ENCODE data around the gene ZNF574. TPM values are rescaled to one million over a fixed set of nuclear protein-coding genes. Genes with fewer than 3 reads are reported as not detected.
"Not testable (repeated sequence)": the region's sequence is repeated elsewhere in the genome, so short reads cannot be mapped to it uniquely, and the experiment has no call there.

Gene ZNF574
- polyA plus RNA-seq, 3 donors, result 3.3 to 9.6 (median 4.9) TPM

- no peaks in the 10 kb centered on the region for H3K9me3 ChIP-seq (replicated peaks in 1 of 2; ENCODE audit: control insufficient read depth in 1 of 2, insufficient read depth in 1 of 2, low read length in 2 of 2)
- H3K27ac ChIP-seq (ENCODE audit: low read depth in 1 of 2, low read length in 2 of 2), result no peak overlapping the region
- H4K20me1 ChIP-seq (ENCODE audit: insufficient read depth, low read length), result no peaks in the 10 kb centered on the region
- H3K4me2 ChIP-seq (replicated peaks; ENCODE audit: extremely low read depth, low read length, poor library complexity, severe bottlenecking), result no peak overlapping the region
- H3K9ac ChIP-seq (ENCODE audit: insufficient read depth, low read length, poor library complexity, severe bottlenecking), result no peak overlapping the region
- H3K27me3 ChIP-seq (ENCODE audit: control insufficient read depth in 2 of 2, insufficient read depth in 2 of 2, low read length in 2 of 2), result no peaks in the 10 kb centered on the region
- Mint-ChIP-seq H3K36me3 (no peaks in the 10 kb centered on the region), H3K27me3 (ENCODE audit: low read depth in 3 of 3) (peaks cover 1 to 2% (median 2%) of the 10 kb centered on the region in 3 donors), H3K4me3 (no peak overlapping the region), H3K27ac (no peak overlapping the region), H3K4me1 (no peaks in the 10 kb centered on the region), H3K9me3 (peaks cover 0 to 2% (median 0%) of the 10 kb centered on the region in 7 donors)
- TF ChIP-seq CTCF (IDR thresholded peaks at IDR 0.05), result no peak
- no peak for DNase-seq
- no peaks in the 10 kb centered on the region for H3K79me2 ChIP-seq (ENCODE audit: insufficient read depth, low read length)
- intact Hi-C loops (cut with micrococcal nuclease), result no loop called here
- no peaks in the 10 kb centered on the region for H3K36me3 ChIP-seq (replicated peaks in 1 of 2; ENCODE audit: control insufficient read depth in 1 of 2, insufficient read depth in 2 of 2, low read length in 2 of 2)
- H3K4me1 ChIP-seq (ENCODE audit: control insufficient read depth in 1 of 2, insufficient read depth in 2 of 2, low read length in 2 of 2), result no peaks in the 10 kb centered on the region
- no peak overlapping the region for H2AFZ ChIP-seq (ENCODE audit: insufficient read depth, low read depth, low read length, poor library complexity, severe bottlenecking)
- no peak overlapping the region for H3K4me3 ChIP-seq (replicated peaks in 1 of 3; ENCODE audit: low read depth in 2 of 3, low read length in 3 of 3)
Observed at GRCh38 chr19:42040031-42040430, 35.9 kb upstream of the ZNF574 start.

GRCh38 chr19:42040491-42040890 lies 35.5 kb upstream of the ZNF574 start:
- H3K36me3 ChIP-seq (replicated peaks in 1 of 2; ENCODE audit: control insufficient read depth in 1 of 2, insufficient read depth in 2 of 2, low read length in 2 of 2); H3K4me3 ChIP-seq (replicated peaks in 1 of 3; ENCODE audit: low read depth in 2 of 3, low read length in 3 of 3); intact Hi-C loops (cut with micrococcal nuclease); H3K27me3 Mint-ChIP-seq (ENCODE audit: low read depth in 3 of 3); DNase-seq; H3K27ac ChIP-seq (ENCODE audit: low read depth in 1 of 2, low read length in 2 of 2); H3K4me2 ChIP-seq (replicated peaks; ENCODE audit: extremely low read depth, low read length, poor library complexity, severe bottlenecking); H3K9me3 Mint-ChIP-seq; H4K20me1 ChIP-seq (ENCODE audit: insufficient read depth, low read length); H3K4me1 Mint-ChIP-seq; H3K27me3 ChIP-seq (ENCODE audit: control insufficient read depth in 2 of 2, insufficient read depth in 2 of 2, low read length in 2 of 2); H3K4me3 Mint-ChIP-seq; H2AFZ ChIP-seq (ENCODE audit: insufficient read depth, low read depth, low read length, poor library complexity, severe bottlenecking); H3K27ac Mint-ChIP-seq; H3K4me1 ChIP-seq (ENCODE audit: control insufficient read depth in 1 of 2, insufficient read depth in 2 of 2, low read length in 2 of 2); H3K9me3 ChIP-seq (replicated peaks in 1 of 2; ENCODE audit: control insufficient read depth in 1 of 2, insufficient read depth in 1 of 2, low read length in 2 of 2); H3K36me3 Mint-ChIP-seq; H3K79me2 ChIP-seq (ENCODE audit: insufficient read depth, low read length); H3K9ac ChIP-seq (ENCODE audit: insufficient read depth, low read length, poor library complexity, severe bottlenecking): not testable (repeated sequence)
- WGBS (ENCODE audit: insufficient coverage), result 88% methylated on average over 6 of the region's 9 CpGs

Measured in CD14-positive monocyte (primary cell).